Measurements from ENCODE around the gene ASAP2. TPM values are rescaled to one million over a fixed set of nuclear protein-coding genes. Genes with fewer than 3 reads are reported as not detected.

The ASAP2 gene
- polyA plus RNA-seq, 4 donors, result 31.7 to 66.1 (median 54.9) TPM

GRCh38 chr2:9230051-9230802 lies 23.6 kb downstream of the ASAP2 start:
- no peak for DNase-seq (ENCODE audit: low read depth in 4 of 4, low spot score in 3 of 4)

GRCh38 chr2:9230881-9231280 lies 24.3 kb downstream of the ASAP2 start:
- no peak for DNase-seq (ENCODE audit: low read depth in 4 of 4, low spot score in 3 of 4)

- no peak for DNase-seq (ENCODE audit: low read depth in 4 of 4, low spot score in 3 of 4)
These were observed 24.9 kb downstream of the ASAP2 start for GRCh38 chr2:9231291-9232165.

- no peak for DNase-seq (ENCODE audit: low read depth in 4 of 4, low spot score in 3 of 4)
These were observed 25.5 kb downstream of the ASAP2 start for GRCh38 chr2:9232166-9232479.

GRCh38 chr2:9232886-9233285 lies 26.3 kb downstream of the ASAP2 start:
- DNase-seq (ENCODE audit: low read depth in 4 of 4, low spot score in 3 of 4), result no peak

- DNase-seq (ENCODE audit: low read depth in 4 of 4, low spot score in 3 of 4), result no peak
These were observed 28.1 kb downstream of the ASAP2 start for GRCh38 chr2:9234680-9235146.

GRCh38 chr2:9235147-9236044 lies 28.8 kb downstream of the ASAP2 start:
- DNase-seq (ENCODE audit: low read depth in 4 of 4, low spot score in 3 of 4), result peak; percentile 68 to 85 (median 70)

- no peak for DNase-seq (ENCODE audit: low read depth in 4 of 4, low spot score in 3 of 4)
These were observed 29.4 kb downstream of the ASAP2 start for GRCh38 chr2:9236045-9236344.

GRCh38 chr2:9236867-9237266 lies 30.3 kb downstream of the ASAP2 start:
- DNase-seq (ENCODE audit: low read depth in 4 of 4, low spot score in 3 of 4), result no peak

GRCh38 chr2:9237831-9238230 lies 31.2 kb downstream of the ASAP2 start:
- DNase-seq (ENCODE audit: low read depth in 4 of 4, low spot score in 3 of 4), result no peak

- no peak for DNase-seq (ENCODE audit: low read depth in 4 of 4, low spot score in 3 of 4)
These were observed 32.1 kb downstream of the ASAP2 start for GRCh38 chr2:9238591-9239326.

GRCh38 chr2:9239616-9240015 lies 33.0 kb downstream of the ASAP2 start:
- no peak for DNase-seq (ENCODE audit: low read depth in 4 of 4, low spot score in 3 of 4)

GRCh38 chr2:9240745-9241144 lies 34.1 kb downstream of the ASAP2 start:
- DNase-seq (ENCODE audit: low read depth in 4 of 4, low spot score in 3 of 4), result no peak

- DNase-seq (ENCODE audit: low read depth in 4 of 4, low spot score in 3 of 4), result no peak
These were observed 34.6 kb downstream of the ASAP2 start for GRCh38 chr2:9241233-9241632.

- no peak for DNase-seq (ENCODE audit: low read depth in 4 of 4, low spot score in 3 of 4)
These were observed 36.7 kb downstream of the ASAP2 start for GRCh38 chr2:9243357-9243756.

GRCh38 chr2:9244985-9245544 lies 38.5 kb downstream of the ASAP2 start:
- no peak for DNase-seq (ENCODE audit: low read depth in 4 of 4, low spot score in 3 of 4)

GRCh38 chr2:9247177-9247576 lies 40.6 kb downstream of the ASAP2 start:
- DNase-seq (ENCODE audit: low read depth in 4 of 4, low spot score in 3 of 4), result no peak

- no peak for DNase-seq (ENCODE audit: low read depth in 4 of 4, low spot score in 3 of 4)
These were observed 41.2 kb downstream of the ASAP2 start for GRCh38 chr2:9247786-9248185.

GRCh38 chr2:9248363-9248762 lies 41.8 kb downstream of the ASAP2 start:
- no peak for DNase-seq (ENCODE audit: low read depth in 4 of 4, low spot score in 3 of 4)

Data from left renal pelvis (tissue), 4 donors.